Small intestine (tissue), 7 donors: ENCODE measurements around the gene BTBD17. TPM values are rescaled to one million over a fixed set of nuclear protein-coding genes. Genes with fewer than 3 reads are reported as not detected.

Source experiments
- DNase-seq, 2 donors: peaks; one replicate each; pipeline versions ENCODE4 v3.0.0 to v3.0.0-alpha.2; 2013
- FAIRE-seq: peaks from 2 replicates; lab custom pipeline; 2012; peaks lifted over from hg19 to GRCh38; lab: Jason Lieb, UNC
- H3K27ac ChIP-seq, 3 donors: one replicate each; pipeline ENCODE4 v1.5.1; 2013; ENCODE audit warnings: low read length in 2 of 3, mild to moderate bottlenecking in 2 of 3, control low read depth in 1 of 3, inconsistent platforms in 1 of 3, low read depth in 1 of 3, moderate library complexity in 1 of 3
- H3K27me3 ChIP-seq, 3 donors: one replicate each; pipeline ENCODE4 v1.6.1; 2013; ENCODE audit warnings: low read length in 3 of 3, inconsistent platforms in 1 of 3; ENCODE audit not compliant: control insufficient read depth in 3 of 3, insufficient read depth in 3 of 3
- H3K36me3 ChIP-seq, 3 donors: one replicate each; pipeline ENCODE4 v1.6.1; 2013; ENCODE audit warnings: low read length in 3 of 3, inconsistent platforms in 1 of 3, low read depth in 1 of 3, mild to moderate bottlenecking in 1 of 3, moderate library complexity in 1 of 3; ENCODE audit not compliant: control insufficient read depth in 3 of 3, insufficient read depth in 2 of 3
- H3K4me1 ChIP-seq, 3 donors: one replicate each; pipeline ENCODE4 v1.6.1; 2013; ENCODE audit warnings: low read length in 2 of 3, inconsistent platforms in 1 of 3, low read depth in 1 of 3, mild to moderate bottlenecking in 1 of 3, moderate library complexity in 1 of 3; ENCODE audit not compliant: control insufficient read depth in 3 of 3, insufficient read depth in 2 of 3
- H3K4me3 ChIP-seq, 3 donors: one replicate each; pipeline ENCODE4 v1.5.1; 2013; ENCODE audit warnings: low read length in 3 of 3, control low read depth in 1 of 3, inconsistent platforms in 1 of 3, low read depth in 1 of 3, mild to moderate bottlenecking in 1 of 3, moderate library complexity in 1 of 3
- H3K9me3 ChIP-seq, 2 donors: one replicate each; pipeline ENCODE4 v1.6.1; 2013; ENCODE audit warnings: low read depth in 1 of 2, low read length in 1 of 2; ENCODE audit not compliant: control insufficient read depth in 2 of 2, insufficient read depth in 1 of 2
- WGBS, 3 donors: extraction: QIAGEN DNeasy Blood & Tissue Kit; methylation state at CpG; one replicate each; pipeline ENCODE4 v1.1.7; 2013; 5-methylcytosine and 5-hydroxymethylcytosine counted together
- polyA plus RNA-seq, 4 donors: library from polyadenylated mRNA; stranded (reverse) in 3 of 4; unstranded in 1 of 4; fragments of 200-250 nt in 3 of 4; fragments of 120-200 nt in 1 of 4; gene quantifications; one replicate each; pipeline versions ENCODE4 v1.2.1 to v1.2.3, GENCODE V29; 2013
- donor health status: healthy with polysubstance abuse.
- donor health status: control.
- donor health status: control.
- donor health status: Bipolar disorder and iron deficiency.
- donor health status: healthy.

The BTBD17 gene
- polyA plus RNA-seq, 4 donors: 0.15 to 0.21 TPM; not detected in 2

DNA sequence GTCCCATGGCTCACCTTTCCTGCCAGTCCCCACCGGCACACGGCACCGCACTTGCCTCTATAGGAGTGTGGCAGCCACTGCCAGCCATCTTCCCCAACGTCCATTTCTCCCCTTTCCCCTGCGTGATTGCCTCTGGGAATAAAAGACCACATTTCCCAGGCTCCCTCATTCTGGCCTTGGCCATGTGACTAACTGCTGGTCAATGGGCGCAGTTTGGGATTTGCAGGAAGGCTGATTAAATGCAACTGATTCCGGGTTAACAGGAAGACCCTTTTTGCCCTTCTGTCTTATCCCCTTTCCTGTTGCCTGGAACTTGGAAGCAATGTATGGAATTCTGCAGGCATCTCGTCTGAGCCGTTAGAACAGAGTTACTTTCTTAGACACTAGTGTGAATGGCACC is 3.0 kb downstream of the BTBD17 start:
- FAIRE-seq (no peak), DNase-seq (no peak)
- WGBS, 3 donors: 69 to 82% (median 74%) methylated on average over 9 of the region's 9 CpGs
- H3K27ac ChIP-seq: no peak overlapping the region
- H3K4me1 ChIP-seq: peaks cover 0 to 2% (median 0%) of the 10 kb centered on the region in 3 donors
- H3K4me3 ChIP-seq: no peak overlapping the region
- peaks cover 20 to 66% (median 25%) of the 10 kb centered on the region in 3 donors for H3K27me3 ChIP-seq
- H3K36me3 ChIP-seq: no peaks in the 10 kb centered on the region
- no peaks in the 10 kb centered on the region for H3K9me3 ChIP-seq

DNA sequence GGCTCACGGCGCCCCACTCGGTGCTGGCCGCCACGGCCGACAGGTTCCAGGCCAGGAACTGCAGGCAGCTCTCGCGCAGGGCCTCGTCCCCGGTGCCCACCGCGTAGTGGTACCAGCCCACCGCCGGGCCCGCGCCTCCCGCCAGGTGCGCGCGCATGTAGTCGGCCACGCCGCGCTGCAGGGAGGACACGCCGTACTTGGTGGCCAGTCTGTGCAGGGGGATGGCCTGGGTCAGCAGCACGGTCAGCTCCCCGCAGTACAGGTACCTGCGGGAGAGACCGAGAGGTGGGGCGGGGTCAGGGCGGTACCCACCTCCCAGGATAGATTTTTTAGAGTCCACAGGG is 4.2 kb downstream of the BTBD17 start:
- WGBS, 3 donors: 18 to 25% (median 22%) methylated on average over 25 to 32 of the region's 32 CpGs
- DNase-seq: no peak
- no peak for FAIRE-seq
- H3K36me3 ChIP-seq: no peaks in the 10 kb centered on the region
- H3K4me3 ChIP-seq: no peak overlapping the region
- H3K4me1 ChIP-seq: peaks cover 0 to 2% (median 0%) of the 10 kb centered on the region in 3 donors
- peaks cover 24 to 76% (median 28%) of the 10 kb centered on the region in 3 donors for H3K27me3 ChIP-seq
- no peak overlapping the region for H3K27ac ChIP-seq
- H3K9me3 ChIP-seq: no peaks in the 10 kb centered on the region

DNA sequence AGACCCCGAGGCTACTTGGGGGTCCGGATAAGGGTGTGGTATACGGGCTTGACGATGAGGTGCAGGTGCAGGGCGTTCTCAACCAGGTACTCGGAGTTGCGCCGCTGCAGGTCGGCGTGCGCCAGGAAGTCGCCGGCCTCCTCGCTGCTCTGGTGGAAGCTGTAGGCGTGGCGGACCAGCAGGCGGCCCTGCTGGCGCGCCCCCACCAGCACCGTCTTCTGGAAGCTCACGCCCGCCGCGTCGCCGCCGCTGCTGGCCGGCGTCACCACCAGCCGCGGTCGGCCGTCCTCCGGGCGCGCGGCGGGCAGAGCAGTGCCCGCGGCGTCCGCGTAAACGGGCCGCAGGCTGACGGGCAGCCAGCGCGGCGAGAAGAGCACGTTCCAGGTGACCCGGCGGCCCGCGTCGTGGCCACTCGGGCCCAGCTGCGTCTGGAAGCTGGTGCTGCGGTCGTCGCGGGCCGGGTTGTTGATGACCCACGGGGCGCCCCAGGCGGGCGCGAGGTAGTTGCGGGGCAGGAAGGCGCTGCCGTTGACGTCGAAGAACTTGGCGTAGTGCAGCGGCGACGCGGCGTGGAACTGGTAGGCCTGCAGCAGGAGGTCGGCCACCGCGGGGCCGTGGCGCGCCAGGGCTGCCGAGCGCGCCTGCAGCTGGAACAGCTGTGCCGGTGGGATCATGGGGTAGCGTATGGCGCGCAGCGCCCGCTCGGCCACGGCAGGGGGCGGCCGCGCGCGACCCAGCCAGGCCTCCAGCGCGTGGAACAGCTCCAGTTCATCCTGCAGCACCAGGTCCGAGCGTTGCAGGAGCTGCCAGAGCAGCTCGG is 4.8 kb downstream of the BTBD17 start:
- WGBS, 3 donors: 2 to 5% (median 3%) methylated on average over 73 to 105 of the region's 105 CpGs
- Histone ChIP-seq H3K9me3 (no peaks in the 10 kb centered on the region), H3K4me1 (peaks cover 0 to 2% (median 0%) of the 10 kb centered on the region in 3 donors), H3K27me3 (peaks cover 29 to 78% (median 29%) of the 10 kb centered on the region in 3 donors), H3K36me3 (no peaks in the 10 kb centered on the region), H3K4me3 (no peak overlapping the region), H3K27ac (no peak overlapping the region)
- DNase-seq: peak in 1 of 2 donors; percentile 42
- FAIRE-seq: no peak

DNA sequence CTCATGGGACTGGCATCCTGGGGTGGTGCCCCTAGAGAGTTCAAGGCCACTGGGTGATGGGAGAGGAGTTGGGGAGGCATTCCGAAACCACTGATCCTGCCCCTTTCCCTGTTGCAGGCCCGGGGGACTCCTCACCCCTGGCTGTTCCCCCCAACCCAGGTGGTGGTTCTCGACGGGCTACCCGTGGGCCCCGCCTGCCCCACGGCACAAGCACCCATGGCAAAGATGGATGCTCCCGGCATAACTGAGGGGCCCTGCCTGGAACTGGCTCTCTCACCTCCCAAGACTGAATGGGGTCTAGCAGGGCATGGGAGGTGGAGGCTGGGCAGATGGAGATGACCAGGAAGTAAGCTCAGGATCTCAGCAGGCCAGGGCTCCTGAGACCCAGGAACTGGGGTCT is 6.6 kb downstream of the BTBD17 start:
- 74 to 84% (median 79%) methylated on average over 8 of the region's 8 CpGs for WGBS, 3 donors
- no peaks in the 10 kb centered on the region for H3K9me3 ChIP-seq
- FAIRE-seq: no peak
- no peak for DNase-seq
- H3K27ac ChIP-seq: no peak overlapping the region
- H3K36me3 ChIP-seq: no peaks in the 10 kb centered on the region
- H3K27me3 ChIP-seq: peaks cover 29 to 80% (median 29%) of the 10 kb centered on the region in 3 donors
- no peak overlapping the region for H3K4me3 ChIP-seq
- peaks cover 0 to 2% (median 0%) of the 10 kb centered on the region in 3 donors for H3K4me1 ChIP-seq

- 65 to 82% (median 82%) methylated on average over 8 to 10 of the region's 10 CpGs for WGBS, 3 donors
- peaks cover 29 to 80% (median 29%) of the 10 kb centered on the region in 3 donors for H3K27me3 ChIP-seq
- H3K36me3 ChIP-seq: no peaks in the 10 kb centered on the region
- DNase-seq (no peak), FAIRE-seq (no peak)
- H3K4me3 ChIP-seq: no peak overlapping the region
- H3K9me3 ChIP-seq: no peaks in the 10 kb centered on the region
- H3K4me1 ChIP-seq: peaks cover 0 to 2% (median 0%) of the 10 kb centered on the region in 3 donors
- no peak overlapping the region for H3K27ac ChIP-seq
These were observed 7.1 kb downstream of the BTBD17 start for GRCh38 chr17:74354561-74354960.

DNA sequence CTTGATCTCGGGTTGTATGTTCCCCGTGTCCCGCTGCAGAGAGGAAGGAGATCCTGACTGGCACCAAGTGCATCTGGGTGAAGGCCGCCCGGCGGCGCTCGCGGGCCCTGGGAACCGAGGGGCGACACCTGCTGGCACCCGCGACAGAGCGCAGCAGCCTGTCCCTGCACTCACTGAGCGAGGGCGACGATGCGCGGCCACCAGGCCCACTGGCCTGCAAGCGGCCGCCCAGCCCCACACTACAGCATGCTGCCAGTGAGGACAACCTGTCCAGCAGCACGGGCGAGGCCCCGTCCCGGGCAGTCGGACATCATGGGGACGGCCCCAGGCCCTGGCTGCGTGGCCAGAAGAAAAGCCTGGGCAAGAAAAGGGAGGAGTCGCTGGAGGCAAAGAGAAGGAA is 7.5 kb downstream of the BTBD17 start:
- 4 to 10% (median 5%) methylated on average over 24 to 29 of the region's 29 CpGs for WGBS, 3 donors
- peak; percentile 41 to 49 for DNase-seq
- peaks cover 0 to 2% (median 0%) of the 10 kb centered on the region in 3 donors for H3K4me1 ChIP-seq
- H3K36me3 ChIP-seq: no peaks in the 10 kb centered on the region
- H3K27ac ChIP-seq: no peak overlapping the region
- H3K27me3 ChIP-seq: peaks cover 29 to 83% (median 29%) of the 10 kb centered on the region in 3 donors
- H3K4me3 ChIP-seq: no peak overlapping the region
- FAIRE-seq: no peak
- no peaks in the 10 kb centered on the region for H3K9me3 ChIP-seq

DNA sequence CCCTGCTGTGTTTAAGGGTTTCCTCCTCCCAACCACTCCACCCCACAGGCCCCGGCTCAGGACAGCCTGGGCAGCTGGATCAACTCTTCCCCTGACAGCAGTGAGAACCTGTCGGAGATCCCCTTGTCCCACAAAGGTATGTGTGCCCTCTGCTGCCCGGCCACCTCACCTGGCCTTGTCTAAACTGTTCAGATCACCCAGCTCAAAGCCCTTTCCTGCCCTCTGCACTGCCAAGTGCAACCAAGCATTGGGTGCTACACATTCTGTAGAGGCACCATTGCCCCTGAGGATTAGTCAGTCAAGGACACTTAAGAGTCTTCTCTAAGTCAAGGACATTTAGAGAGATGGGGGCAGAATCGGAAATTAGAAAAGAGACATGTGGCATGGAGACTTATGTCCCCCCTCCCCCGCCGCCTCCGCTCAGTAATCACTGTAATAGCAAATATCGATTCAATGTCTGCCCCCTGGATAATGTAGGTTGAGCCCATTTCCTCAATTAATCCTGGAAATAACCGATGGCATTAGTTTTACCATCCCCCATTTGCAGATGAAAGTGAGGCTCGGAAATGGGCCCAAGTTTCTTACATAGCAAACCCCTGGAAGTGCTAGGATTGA is 8.1 kb downstream of the BTBD17 start:
- no peak for FAIRE-seq
- no peak for DNase-seq
- peaks cover 25 to 82% (median 29%) of the 10 kb centered on the region in 3 donors for H3K27me3 ChIP-seq
- H3K27ac ChIP-seq: no peak overlapping the region
- H3K9me3 ChIP-seq: no peaks in the 10 kb centered on the region
- WGBS, 3 donors: 70 to 78% (median 72%) methylated on average over 10 of the region's 10 CpGs
- peaks cover 0 to 2% (median 0%) of the 10 kb centered on the region in 3 donors for H3K4me1 ChIP-seq
- H3K36me3 ChIP-seq: no peaks in the 10 kb centered on the region
- H3K4me3 ChIP-seq: no peak overlapping the region

DNA sequence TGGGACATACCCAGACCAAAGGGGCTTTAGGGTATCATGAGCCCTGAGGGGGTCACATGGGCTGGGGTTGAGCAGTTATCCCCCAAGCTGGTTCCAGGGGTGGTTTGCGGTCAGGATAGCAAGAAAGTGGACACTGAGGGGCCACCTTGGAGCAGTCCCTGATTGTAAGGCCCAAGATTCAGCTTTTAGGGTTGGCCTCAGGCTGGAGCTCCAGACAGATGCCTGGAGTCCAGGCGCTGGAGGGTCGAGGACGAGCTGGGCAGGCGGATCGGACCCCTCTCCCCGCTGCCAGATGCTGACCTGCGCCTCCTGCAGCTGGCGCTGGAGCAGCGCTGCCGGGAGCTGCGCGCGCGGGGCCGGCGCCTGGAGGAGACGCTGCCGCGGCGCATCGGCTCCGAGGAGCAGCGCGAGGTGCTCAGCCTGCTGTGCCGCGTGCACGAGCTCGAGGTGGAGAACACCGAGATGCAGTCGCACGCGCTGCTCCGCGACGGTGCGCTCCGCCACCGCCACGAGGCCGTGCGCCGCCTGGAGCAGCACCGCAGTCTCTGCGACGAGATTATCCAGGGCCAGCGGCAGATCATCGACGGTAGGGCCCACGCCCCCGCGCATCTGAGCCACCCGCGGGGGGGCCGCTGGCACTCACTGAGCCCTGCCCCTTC is 10.0 kb downstream of the BTBD17 start:
- FAIRE-seq (no peak), DNase-seq (no peak)
- H3K4me1 ChIP-seq: no peaks in the 10 kb centered on the region
- no peak overlapping the region for H3K4me3 ChIP-seq
- no peaks in the 10 kb centered on the region for H3K9me3 ChIP-seq
- no peak overlapping the region for H3K27ac ChIP-seq
- peaks cover 16 to 71% (median 18%) of the 10 kb centered on the region in 3 donors for H3K27me3 ChIP-seq
- WGBS, 3 donors: 4 to 12% (median 8%) methylated on average over 41 to 55 of the region's 55 CpGs
- no peaks in the 10 kb centered on the region for H3K36me3 ChIP-seq
